Suppressor macrophage (primary cell): Measurements from ENCODE around the gene SLC38A9.

Experiments used
- DNase-seq, 4 experiments: peaks; one replicate each; pipeline ENCODE4 v3.0.0-alpha.2; 2020 to 2022

The SLC38A9 gene

GRCh38 chr5:55577353-55578060, 134.6 kb downstream of the SLC38A9 start:
- no peak for DNase-seq

DNA sequence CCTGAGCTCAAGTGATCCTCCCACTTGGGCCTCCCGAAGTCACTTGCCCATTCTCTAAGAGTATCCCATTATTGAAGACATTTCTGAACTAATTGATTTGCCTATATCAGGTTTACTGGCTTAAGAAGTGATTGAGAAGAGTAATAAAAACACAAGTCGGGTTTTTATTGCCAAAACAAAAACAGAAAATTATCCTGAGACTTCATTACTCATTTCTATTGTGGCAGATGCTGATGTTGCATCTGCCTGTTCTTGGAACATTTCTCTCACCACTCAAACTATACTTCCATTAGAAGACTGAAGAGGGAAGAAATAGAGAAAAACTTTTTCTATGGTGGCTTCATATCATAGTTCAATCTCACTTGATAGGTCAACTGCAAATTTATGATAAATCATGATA, 135.5 kb downstream of the SLC38A9 start:
- no peak for DNase-seq
